ENCODE results near the gene PLCB4. TPM values are rescaled to one million over a fixed set of nuclear protein-coding genes. Genes with fewer than 3 reads are reported as not detected.

The PLCB4 gene
- total and polyA plus RNA-seq, 7 donors, result 9.7 to 21.0 (median 12.4) TPM

- no peak overlapping the region for H3K27ac ChIP-seq
- DNase-seq, result no peak
- TF ChIP-seq EP300 (IDR thresholded peaks at IDR 0.05) (no peak), CTCF (IDR thresholded peaks at IDR 0.05) (no peak), POLR2A (IDR thresholded peaks at IDR 0.05) (no peak), POLR2AphosphoS5 (IDR thresholded peaks at IDR 0.05) (no peak)
- H3K9me3 ChIP-seq, result no peaks in the 10 kb centered on the region
- no peak overlapping the region for H3K4me3 ChIP-seq
- H3K4me1 ChIP-seq, result peaks cover 0 to 26% (median 4%) of the 10 kb centered on the region in 4 donors
- no peaks in the 10 kb centered on the region for H3K36me3 ChIP-seq
- intact Hi-C loops (cut with DNase I), result no loop called here
- H3K27me3 ChIP-seq, result no peaks in the 10 kb centered on the region
Observed at GRCh38 chr20:9088556-9088955, 19.7 kb downstream of the PLCB4 start.

DNA sequence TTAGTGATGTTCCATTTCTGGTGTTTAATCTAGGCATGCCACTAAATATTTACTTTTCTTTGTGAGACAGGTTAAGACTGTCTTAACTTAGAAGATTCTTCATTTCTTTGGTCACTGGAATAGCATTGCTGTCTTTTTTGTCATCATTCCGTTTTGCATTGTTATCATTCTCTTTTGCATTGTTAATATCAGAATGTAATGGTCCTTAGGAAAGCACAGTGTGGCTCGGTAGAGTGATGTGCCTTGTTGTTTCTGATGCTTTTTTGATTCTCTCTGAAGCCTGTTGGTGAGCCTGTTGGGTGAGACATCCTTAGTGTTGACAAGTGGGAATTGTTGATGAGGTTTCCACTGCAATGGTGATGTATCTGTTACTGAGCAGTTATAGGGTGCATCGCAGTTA, 23.2 kb downstream of the PLCB4 start:
- no peak for TF ChIP-seq EP300 (IDR thresholded peaks at IDR 0.05)
- Histone ChIP-seq H3K4me1 (peaks cover 0 to 29% (median 4%) of the 10 kb centered on the region in 4 donors), H3K27me3 (no peaks in the 10 kb centered on the region), H3K27ac (peak overlapping the region in 3 of 4 donors; percentile 52 to 56 (median 52)), H3K4me3 (no peak overlapping the region), H3K36me3 (no peaks in the 10 kb centered on the region), H3K9me3 (no peaks in the 10 kb centered on the region)
- DNase-seq, result no peak
- intact Hi-C loops (cut with DNase I), result no loop called here
- 89 to 90% methylated on average over 3 of the region's 3 CpGs for WGBS, 2 donors

- H3K4me3 ChIP-seq, result no peak overlapping the region
- DNase-seq, result no peak
- no peak for TF ChIP-seq POLR2A (IDR thresholded peaks at IDR 0.05)
- no peak for TF ChIP-seq EP300 (IDR thresholded peaks at IDR 0.05)
- H3K9me3 ChIP-seq, result no peaks in the 10 kb centered on the region
- H3K36me3 ChIP-seq, result no peaks in the 10 kb centered on the region
- H3K4me1 ChIP-seq, result peaks cover 0 to 29% (median 4%) of the 10 kb centered on the region in 4 donors
- no peaks in the 10 kb centered on the region for H3K27me3 ChIP-seq
- intact Hi-C loops (cut with DNase I), result no loop called here
- H3K27ac ChIP-seq, result peak overlapping the region in 3 of 4 donors; percentile 52 to 56 (median 52)
- WGBS, 2 donors, result 65 to 82% methylated on average over 3 of the region's 3 CpGs
Observed at GRCh38 chr20:9092655-9093054, 23.8 kb downstream of the PLCB4 start.

DNA sequence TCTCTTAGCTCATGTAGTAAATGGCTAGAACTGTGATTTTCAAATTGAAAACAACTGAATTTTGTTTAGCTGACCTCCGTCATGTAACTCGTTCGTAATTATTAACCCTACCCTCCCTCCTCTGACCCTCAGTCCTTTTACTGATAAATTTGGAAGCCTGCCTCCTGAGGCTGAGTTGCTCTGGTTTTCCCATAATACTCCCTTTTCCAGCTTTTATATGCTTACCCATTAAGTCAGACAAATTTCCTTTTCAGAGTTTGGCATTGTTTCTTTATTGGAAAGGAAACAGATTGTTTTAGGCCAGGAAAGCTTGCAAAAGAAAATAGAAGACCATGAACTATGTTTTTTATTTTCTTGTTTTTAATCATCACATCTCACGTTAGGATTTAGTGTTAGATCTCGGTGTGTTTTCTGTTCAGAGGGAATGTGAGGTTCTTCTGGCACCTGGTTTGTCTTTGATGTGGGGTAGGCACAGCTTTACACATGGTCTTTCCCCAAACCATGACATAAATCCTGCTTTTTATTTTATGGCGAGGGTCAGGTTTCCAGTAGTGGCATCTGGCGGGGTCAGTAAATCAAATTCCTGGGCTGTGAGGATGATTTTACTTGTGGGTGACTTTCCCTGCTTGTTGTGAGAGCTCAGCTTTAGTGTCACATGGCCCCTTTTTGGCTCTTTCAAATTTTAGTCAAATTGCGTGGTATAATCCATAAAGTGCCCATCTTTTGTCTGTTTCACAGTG, 24.5 kb downstream of the PLCB4 start:
- 72 to 78% methylated on average over 8 of the region's 8 CpGs for WGBS, 2 donors
- H3K4me3 ChIP-seq, result no peak overlapping the region
- intact Hi-C loops (cut with DNase I), result no loop called here

DNA sequence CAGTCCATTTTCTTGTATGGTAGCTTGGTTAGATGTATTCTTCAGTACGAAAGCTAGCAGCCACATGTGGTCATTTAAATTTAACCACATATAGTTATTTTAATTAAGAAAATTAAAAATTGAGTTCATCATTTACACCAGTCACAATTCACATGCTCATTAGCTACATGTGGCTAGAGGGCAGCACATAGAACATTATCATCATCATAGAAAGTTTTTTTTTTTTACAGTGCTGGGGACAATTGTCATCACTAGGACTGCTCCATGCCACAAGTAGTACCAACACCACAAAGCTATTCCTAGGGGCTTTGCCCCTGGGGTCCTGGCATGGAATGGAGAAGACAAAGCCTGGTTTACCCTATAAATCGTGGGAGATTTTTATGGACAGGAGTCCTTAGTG, 30.5 kb downstream of the PLCB4 start:
- Histone ChIP-seq H3K27ac (no peak overlapping the region), H3K4me3 (no peak overlapping the region), H3K4me1 (no peaks in the 10 kb centered on the region), H3K36me3 (no peaks in the 10 kb centered on the region), H3K27me3 (no peaks in the 10 kb centered on the region), H3K9me3 (no peaks in the 10 kb centered on the region)
- intact Hi-C loops (cut with DNase I), result no loop called here
- DNase-seq, result no peak
- WGBS, 2 donors, result 86 to 87% methylated on average over 2 of the region's 2 CpGs
- no peak for TF ChIP-seq EP300 (IDR thresholded peaks at IDR 0.05)

More for the DNA sequence above, 24.5 kb downstream of the PLCB4 start:
- no peaks in the 10 kb centered on the region for H3K27me3 ChIP-seq
- H3K9me3 ChIP-seq, result no peaks in the 10 kb centered on the region
- peak overlapping the region; percentile 29 to 56 (median 52) for H3K27ac ChIP-seq
- no peak for TF ChIP-seq CTCF (IDR thresholded peaks at IDR 0.05)
- TF ChIP-seq EP300 (IDR thresholded peaks at IDR 0.05), result no peak
- no peak for TF ChIP-seq POLR2AphosphoS5 (IDR thresholded peaks at IDR 0.05)
- no peak for TF ChIP-seq POLR2A (IDR thresholded peaks at IDR 0.05)
- H3K36me3 ChIP-seq, result no peaks in the 10 kb centered on the region
- no peak for DNase-seq
- peaks cover 0 to 29% (median 4%) of the 10 kb centered on the region in 4 donors for H3K4me1 ChIP-seq

- TF ChIP-seq POLR2A (IDR thresholded peaks at IDR 0.05) (no peak), CTCF (IDR thresholded peaks at IDR 0.05) (no peak), EP300 (IDR thresholded peaks at IDR 0.05) (no peak), POLR2AphosphoS5 (IDR thresholded peaks at IDR 0.05) (no peak)
- WGBS, 2 donors, result 92% methylated on average over 9 of the region's 9 CpGs
- intact Hi-C loops (cut with DNase I), result no loop called here
Observed at GRCh38 chr20:9100691-9101090, 31.8 kb downstream of the PLCB4 start.

More at GRCh38 chr20:9100691-9101090, 31.8 kb downstream of the PLCB4 start:
- no peak for DNase-seq
- H3K4me3 ChIP-seq, result no peak overlapping the region
- no peaks in the 10 kb centered on the region for H3K9me3 ChIP-seq
- no peaks in the 10 kb centered on the region for H3K27me3 ChIP-seq
- no peak overlapping the region for H3K27ac ChIP-seq
- H3K4me1 ChIP-seq, result no peaks in the 10 kb centered on the region
- H3K36me3 ChIP-seq, result no peaks in the 10 kb centered on the region
